Endothelial cell of umbilical vein (primary cell): Measurements from ENCODE around the gene TPK1.

Source experiments
- EZH2 ChIP-seq: IDR thresholded peaks from 2 replicates; pipeline ENCODE4 v1.6.1; 2012; ENCODE audit warnings: borderline replicate concordance, low read depth, mild to moderate bottlenecking, moderate library complexity, low read length, inconsistent platforms; ENCODE audit not compliant: severe bottlenecking
- TF ChIP-seq, protein P1 (sequence below), 2 donors: IDR thresholded peaks; 1 replicate in 1 of 2; 2 replicates in 1 of 2; pipeline ENCODE4 v1.5.1; 2011; ENCODE audit warnings: low read length in 2 of 2, mild to moderate bottlenecking in 2 of 2, moderate library complexity in 2 of 2, control low read depth in 1 of 2, inconsistent platforms in 1 of 2, low read depth in 1 of 2; ENCODE audit not compliant: insufficient read depth in 1 of 2; ENCODE audit errors: extremely low read depth in 1 of 2

- TF ChIP-seq, protein P1, sequence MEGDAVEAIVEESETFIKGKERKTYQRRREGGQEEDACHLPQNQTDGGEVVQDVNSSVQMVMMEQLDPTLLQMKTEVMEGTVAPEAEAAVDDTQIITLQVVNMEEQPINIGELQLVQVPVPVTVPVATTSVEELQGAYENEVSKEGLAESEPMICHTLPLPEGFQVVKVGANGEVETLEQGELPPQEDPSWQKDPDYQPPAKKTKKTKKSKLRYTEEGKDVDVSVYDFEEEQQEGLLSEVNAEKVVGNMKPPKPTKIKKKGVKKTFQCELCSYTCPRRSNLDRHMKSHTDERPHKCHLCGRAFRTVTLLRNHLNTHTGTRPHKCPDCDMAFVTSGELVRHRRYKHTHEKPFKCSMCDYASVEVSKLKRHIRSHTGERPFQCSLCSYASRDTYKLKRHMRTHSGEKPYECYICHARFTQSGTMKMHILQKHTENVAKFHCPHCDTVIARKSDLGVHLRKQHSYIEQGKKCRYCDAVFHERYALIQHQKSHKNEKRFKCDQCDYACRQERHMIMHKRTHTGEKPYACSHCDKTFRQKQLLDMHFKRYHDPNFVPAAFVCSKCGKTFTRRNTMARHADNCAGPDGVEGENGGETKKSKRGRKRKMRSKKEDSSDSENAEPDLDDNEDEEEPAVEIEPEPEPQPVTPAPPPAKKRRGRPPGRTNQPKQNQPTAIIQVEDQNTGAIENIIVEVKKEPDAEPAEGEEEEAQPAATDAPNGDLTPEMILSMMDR (IDR thresholded peaks at IDR 0.05; ENCODE audit: extremely low read depth in 1 of 2, insufficient read depth in 1 of 2, low read depth in 1 of 2, low read length in 2 of 2) = no peak
- no peak for TF ChIP-seq EZH2
Observed at GRCh38 chr7:144525956-144526355, 309.9 kb downstream of the TPK1 start.
